SK-N-SH (cell line): Measurements from ENCODE around the gene SIK2. TPM values are rescaled to one million over a fixed set of nuclear protein-coding genes. Genes with fewer than 3 reads are reported as not detected.

Experiments
- CTCF ChIA-PET: fragments of 300-600, 350-600 bp; formaldehyde crosslinking; extraction: SDS; loops from one replicate; lab custom pipeline; 2021; lab: Yijun Ruan, JAX
- POLR2A ChIA-PET: fragments of 350-600 bp; sonication (Branson Sonifier 250); formaldehyde crosslinking; extraction: SDS; loops from one replicate; lab custom pipeline; 2020; ENCODE audit warnings: antibody characterized with exemption, inconsistent platforms; lab: Yijun Ruan, JAX
- DNase-seq: peaks from one replicate; pipeline ENCODE4 v3.0.0; 2012
- H2AFZ ChIP-seq: fragments of 200-600 bp; sonication (generic); 2 replicates; pipeline ENCODE4 v1.8.1; 2016; ENCODE audit warnings: antibody characterized with exemption, mild to moderate bottlenecking, low read depth
- H3F3A ChIP-seq: fragments of 200-600 bp; sonication (generic); replicated peaks from 2 replicates; pipeline ENCODE3; 2016; ENCODE audit warnings: antibody characterized with exemption, mild to moderate bottlenecking; ENCODE audit not compliant: insufficient read depth
- H3K27ac ChIP-seq, 2 experiments: fragments of 200-500 bp in 1 of 2; fragments of 200-600 bp in 1 of 2; sonication (Bioruptor generic) in 1 of 2; sonication (generic), shearing (Covaris generic) in 1 of 2; 2 replicates each; pipeline versions ENCODE4 v1.5.1 to v1.6.1; 2014 to 2016; ENCODE audit warnings: low read depth in 2 of 2, inconsistent platforms in 1 of 2, low read length in 1 of 2, mild to moderate bottlenecking in 1 of 2, mixed read lengths in 1 of 2
- H3K27me3 ChIP-seq: fragments of 200-600 bp; sonication (generic), shearing (Covaris generic); 2 replicates; pipeline ENCODE4 v1.6.1; 2016; ENCODE audit warnings: mixed run types; ENCODE audit not compliant: insufficient read depth
- H3K36me3 ChIP-seq, 2 experiments: fragments of 200-500 bp in 1 of 2; fragments of 200-600 bp in 1 of 2; sonication (Bioruptor generic) in 1 of 2; sonication (generic) in 1 of 2; replicated peaks in 1 of 2; 2 replicates each; pipeline versions ENCODE3 to v1.5.1; 2014 to 2016; ENCODE audit warnings: low read length in 1 of 2, mild to moderate bottlenecking in 1 of 2; ENCODE audit not compliant: insufficient read depth in 2 of 2, control insufficient read depth in 1 of 2
- H3K4me1 ChIP-seq, 2 experiments: fragments of 200-500 bp in 1 of 2; fragments of 200-600 bp in 1 of 2; sonication (Bioruptor generic) in 1 of 2; sonication (generic), shearing (Covaris generic) in 1 of 2; 2 replicates each; pipeline versions ENCODE4 v1.5.1 to v1.6.1; 2014 to 2016; ENCODE audit warnings: low read depth in 1 of 2, low read length in 1 of 2, mixed run types in 1 of 2; ENCODE audit not compliant: insufficient read depth in 2 of 2, control insufficient read depth in 1 of 2
- H3K4me2 ChIP-seq: fragments of 200-600 bp; sonication (generic), shearing (Covaris generic); 2 replicates; pipeline ENCODE4 v1.6.1; 2017; ENCODE audit warnings: mixed run types
- H3K4me3 ChIP-seq, 2 experiments: fragments of 200-500 bp in 1 of 2; fragments of 200-600 bp in 1 of 2; sonication (Bioruptor generic) in 1 of 2; sonication (generic), shearing (Covaris generic) in 1 of 2; 2 replicates each; pipeline versions ENCODE4 v1.5.1 to v1.8.1; 2014 to 2016; ENCODE audit warnings: low read depth in 2 of 2, inconsistent platforms in 1 of 2, low read length in 1 of 2, mild to moderate bottlenecking in 1 of 2, mixed read lengths in 1 of 2, moderate library complexity in 1 of 2
- H3K79me2 ChIP-seq: fragments of 200-600 bp; sonication (generic); 2 replicates; pipeline ENCODE4 v1.8.1; 2017; ENCODE audit warnings: mild to moderate bottlenecking; ENCODE audit not compliant: insufficient read depth
- H3K9ac ChIP-seq: fragments of 200-600 bp; sonication (generic); 2 replicates; pipeline ENCODE4 v1.6.1; 2017; ENCODE audit warnings: mixed run types
- H3K9me2 ChIP-seq: fragments of 200-600 bp; sonication (generic); 2 replicates; pipeline ENCODE4 v1.6.1; 2017; ENCODE audit warnings: mixed run types
- H3K9me3 ChIP-seq: fragments of 200-600 bp; sonication (generic); 2 replicates; pipeline ENCODE4 v1.6.1; 2017; ENCODE audit warnings: mixed run types, mild to moderate bottlenecking, moderate library complexity
- H4K20me1 ChIP-seq: fragments of 200-600 bp; sonication (generic); 2 replicates; pipeline ENCODE4 v1.6.1; 2017; ENCODE audit warnings: mild to moderate bottlenecking, mixed run types; ENCODE audit not compliant: insufficient read depth
- CHD2 ChIP-seq: fragments of 150-350 bp; IDR thresholded peaks from 2 replicates; pipeline ENCODE4 v1.6.1; 2018; ENCODE audit warnings: low read length; ENCODE audit not compliant: partially characterized antibody
- EP300 ChIP-seq, 2 experiments: IDR thresholded peaks; 2 replicates each; pipeline versions ENCODE4 v1.4.0 to v1.6.1; 2012; ENCODE audit warnings: borderline replicate concordance in 1 of 2, low read depth in 1 of 2, low read length in 1 of 2
- EZH2phosphoT487 ChIP-seq: fragments of 200-600 bp; sonication (generic); IDR thresholded peaks from 2 replicates; pipeline ENCODE4 v1.6.1; 2017; ENCODE audit warnings: low read depth, mixed run types, mild to moderate bottlenecking, antibody characterized with exemption, moderate library complexity, borderline replicate concordance
- FOSL2 ChIP-seq: IDR thresholded peaks from 2 replicates; pipeline ENCODE4 v1.4.0; 2012; ENCODE audit warnings: low read depth, mild to moderate bottlenecking, moderate library complexity, borderline replicate concordance
- FOXJ3 ChIP-seq: sonication (generic); formaldehyde crosslinking; IDR thresholded peaks from 2 replicates; pipeline ENCODE4 v1.5.1; 2020; ENCODE audit warnings: mild to moderate bottlenecking, missing genetic modification reagents
- FOXM1 ChIP-seq: IDR thresholded peaks from 2 replicates; pipeline ENCODE4 v1.4.0; 2012; ENCODE audit warnings: low read depth, mild to moderate bottlenecking
- GATA2 ChIP-seq: sonication (generic); formaldehyde crosslinking; IDR thresholded peaks from 2 replicates; pipeline ENCODE4 v1.5.0; 2020; ENCODE audit warnings: mild to moderate bottlenecking, missing genetic modification reagents
- MAX ChIP-seq: IDR thresholded peaks from 2 replicates; pipeline ENCODE4 v1.4.0; 2012; ENCODE audit warnings: low read depth
- MXI1 ChIP-seq: IDR thresholded peaks from 2 replicates; pipeline ENCODE4 v1.6.1; 2012; ENCODE audit warnings: mild to moderate bottlenecking, low read depth, low read length, improper control_type of control experiment
- PBX3 ChIP-seq: IDR thresholded peaks from 2 replicates; pipeline ENCODE4; 2012
- RCOR1 ChIP-seq: fragments of 150-350 bp; IDR thresholded peaks from 2 replicates; pipeline ENCODE4 v1.6.1; 2017; ENCODE audit warnings: antibody characterized with exemption, low read length
- REST ChIP-seq: IDR thresholded peaks from 2 replicates; pipeline ENCODE4 v1.6.1; 2012; ENCODE audit warnings: mild to moderate bottlenecking, low read depth, low read length, moderate library complexity
- RFX5 ChIP-seq: IDR thresholded peaks from 2 replicates; pipeline ENCODE4 v1.6.1; 2012; ENCODE audit warnings: mild to moderate bottlenecking, improper control_type of control experiment, low read length
- RXRA ChIP-seq: IDR thresholded peaks from 2 replicates; pipeline ENCODE4 v1.4.0; 2012; ENCODE audit warnings: low read depth, mild to moderate bottlenecking, borderline replicate concordance
- SIN3A ChIP-seq: IDR thresholded peaks from 2 replicates; pipeline ENCODE4 v1.6.1; 2012; ENCODE audit warnings: low read depth, mild to moderate bottlenecking, low read length, moderate library complexity, borderline replicate concordance
- TCF12 ChIP-seq: IDR thresholded peaks from 2 replicates; pipeline ENCODE4 v1.4.0; 2012
- TEAD4 ChIP-seq: IDR thresholded peaks from 2 replicates; pipeline ENCODE4 v1.4.0; 2012; ENCODE audit warnings: mild to moderate bottlenecking, borderline replicate concordance; ENCODE audit not compliant: insufficient read depth
- USF1 ChIP-seq: IDR thresholded peaks from 2 replicates; pipeline ENCODE4 v1.4.0; 2012; ENCODE audit warnings: low read depth, borderline replicate concordance
- USF2 ChIP-seq: fragments of 150-350 bp; IDR thresholded peaks from 2 replicates; pipeline ENCODE4 v1.6.1; 2017; ENCODE audit warnings: antibody characterized with exemption, low read length, low read depth, borderline replicate concordance
- YY1 ChIP-seq: IDR thresholded peaks from 2 replicates; pipeline ENCODE4 v1.4.0; 2012; ENCODE audit warnings: low read depth, mild to moderate bottlenecking
- ZBTB33 ChIP-seq: IDR thresholded peaks from 2 replicates; pipeline ENCODE4 v1.4.0; 2012; ENCODE audit warnings: low read depth, borderline replicate concordance
- WGBS: methylation state at CpG from one replicate; pipeline ENCODE4 v1.1.6; 2017; ENCODE audit warnings: low lambda C conversion rate; 5-methylcytosine and 5-hydroxymethylcytosine counted together
- polyA plus RNA-seq, 3 experiments: library from polyadenylated mRNA; depleted of rRNA; stranded (reverse); fragments of >200 nt; gene quantifications; 2 replicates each; pipeline ENCODE4 v1.2.3, GENCODE V29; 2012

SIK2 gene
- polyA plus RNA-seq, 1 of the 3 experiments (the other 2 are of a cell fraction) = 8.9 TPM

GRCh38 chr11:111561791-111562325 lies 40.4 kb upstream of the SIK2 start (continued):
- TF ChIP-seq FOSL2 (peak; percentile 64; the same call in 1 of the 2 replicates), FOXJ3 (CRISPR knock-in tag) (no peak), RXRA (no peak; the same call in 1 of the 2 replicates), SIN3A (no peak; the same call in 1 of the 2 replicates), YY1 (no peak), TEAD4 (peak; percentile 69; the same call in 1 of the 2 replicates), RFX5 (no peak), MAX (peak; percentile 87), CHD2 (no peak), EZH2phosphoT487 (no peak), FOXM1 (no peak), RCOR1 (no peak)
- TF ChIP-seq, all 33 proteins: peak for 9

GRCh38 chr11:111562692-111563389 lies 39.4 kb upstream of the SIK2 start:
- POLR2A ChIA-PET = no interaction called here
- no peak overlapping the region for H2AFZ ChIP-seq

More at GRCh38 chr11:111562692-111563389, 39.4 kb upstream of the SIK2 start:
- no peak for DNase-seq
- peaks cover 14% of the 10 kb centered on the region; the same call in 1 of the 2 replicates for H3K79me2 ChIP-seq
- H3K27ac ChIP-seq = peak overlapping the region in 1 of 2 experiments; percentile 97; a peak in 3 of 4 replicates
- no peaks in the 10 kb centered on the region for H4K20me1 ChIP-seq
- no peak overlapping the region for H3K4me3 ChIP-seq
- no peak overlapping the region for H3K4me2 ChIP-seq
- no peaks in the 10 kb centered on the region for H3K9me2 ChIP-seq
- peaks cover 23 to 51% of the 10 kb centered on the region in 2 experiments for H3K36me3 ChIP-seq
- CTCF ChIA-PET = interaction anchor here (0.8 to 3.3 kb wide), 10 partner anchors 8 to 280 kb away, joined by 3 to 9 read pairs (median 3); no protein-coding TSS in a partner anchor
- TF ChIP-seq GATA2 (CRISPR knock-in tag) (no peak), CHD2 (no peak), USF2 (no peak), EZH2phosphoT487 (no peak), FOXJ3 (CRISPR knock-in tag) (no peak), TCF12 (no peak), PBX3 (no peak), MXI1 (no peak), USF1 (no peak), REST (no peak), ZBTB33 (no peak), EP300 (IDR thresholded peaks at IDR 0.05; ENCODE audit: borderline replicate concordance in 1 of 2, low read depth in 1 of 2, low read length in 1 of 2) (no peak), RFX5 (no peak)
- H3K27me3 ChIP-seq = no peaks in the 10 kb centered on the region
- WGBS = 98% methylated on average over 10 of the region's 10 CpGs
- peaks cover 75% of the 10 kb centered on the region for H3F3A ChIP-seq
- H3K4me1 ChIP-seq = peaks cover 16 to 35% of the 10 kb centered on the region in 2 experiments
- peak overlapping the region; percentile 41 for H3K9ac ChIP-seq
- H3K9me3 ChIP-seq = no peaks in the 10 kb centered on the region
